ENCODE results near the gene ARMC6. TPM values are rescaled to one million over a fixed set of nuclear protein-coding genes. Genes with fewer than 3 reads are reported as not detected.

The ARMC6 gene
- total and polyA plus RNA-seq, 2 of the 13 experiments (the other 11 are each of a cell fraction or from before 2014, with no cell fraction given), result 16.2 to 36.8 TPM

DNA sequence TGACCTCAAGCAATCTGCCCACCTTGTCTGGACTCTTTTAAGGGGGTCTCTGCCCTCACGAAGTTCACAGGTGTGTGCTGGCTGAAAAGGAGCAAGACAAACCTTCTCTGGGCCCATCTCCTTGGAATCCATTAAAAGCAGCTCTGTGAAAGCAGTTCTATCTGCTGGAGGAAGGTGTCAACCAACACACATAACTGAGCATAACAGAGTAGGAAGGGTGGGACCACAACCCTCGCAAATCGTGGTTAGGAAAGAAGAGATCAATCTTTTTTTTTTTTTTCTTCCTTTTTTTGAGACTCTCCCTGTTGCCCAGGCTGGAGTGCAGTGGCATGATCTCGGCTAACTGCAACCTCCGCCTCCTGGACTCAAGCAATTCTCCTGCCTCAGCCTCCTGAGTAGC, 1.5 kb upstream of the ARMC6 start:
- intact Hi-C loops (cut with micrococcal nuclease; ENCODE audit: unreplicated experiment), result loop anchor here (2.0 kb wide), 1 partner anchor 31 kb away; the partner anchor contains the start of gene SLC25A42
- H3K4me3 ChIP-seq (replicated peaks in 1 of 3; ENCODE audit: insufficient read depth in 1 of 3, low read depth in 2 of 3, low read length in 3 of 3), result peak overlapping the region in 1 of 3 experiments; percentile 93; a peak in 2 of 6 replicates
- no peak overlapping the region for H3K27ac ChIP-seq (ENCODE audit: extremely low read length, insufficient read depth, low read length)
- TF ChIP-seq ZFP82 (CRISPR knock-in tag; IDR thresholded peaks at IDR 0.05; ENCODE audit: borderline replicate concordance) (no peak), MAFK (conservative IDR thresholded peaks at IDR 0.05 in 1 of 2, IDR thresholded peaks at IDR 0.05 in 1 of 2; ENCODE audit: low read length in 2 of 2) (no peak), HMGA1 (CRISPR knock-in tag; conservative IDR thresholded peaks at IDR 0.05) (no peak), ETV5 (CRISPR knock-in tag; IDR thresholded peaks at IDR 0.05; ENCODE audit: borderline replicate concordance) (no peak), BRD4 (CRISPR knock-in tag; IDR thresholded peaks at IDR 0.05) (no peak)
- WGBS (ENCODE audit: low lambda C conversion rate), result 94% methylated on average over 5 of the region's 5 CpGs
- no peaks in the 10 kb centered on the region; a peak in 1 of 5 replicates for H3K27me3 ChIP-seq (ENCODE audit: control insufficient read depth in 1 of 2, insufficient read depth in 2 of 2, low read length in 2 of 2)
- H3K36me3 ChIP-seq (replicated peaks in 1 of 2; ENCODE audit: control insufficient read depth in 1 of 2, insufficient read depth in 2 of 2, low read length in 2 of 2), result peaks cover 9 to 35% of the 10 kb centered on the region in 2 experiments
- H3K9me3 ChIP-seq (ENCODE audit: low read length), result no peaks in the 10 kb centered on the region
- no peak overlapping the region for H2AFZ ChIP-seq (ENCODE audit: low read length)
- peak overlapping the region; percentile 95 for H3K4me2 ChIP-seq (ENCODE audit: low read depth, low read length)
- peak overlapping the region; percentile 94; the same call in 1 of the 2 replicates for H3K9ac ChIP-seq (ENCODE audit: insufficient read depth, low read depth, low read length)
- in situ Hi-C loops (cut with HindIII; ENCODE audit: extremely low pct_ligation_motif_present, low pct_unique_long_range_greater_than_20kb), result no loop called here
- FAIRE-seq (no peak), ATAC-seq (no peak), DNase-seq (ENCODE audit: low spot score) (no peak)
- ChIA-PET CTCF (ENCODE audit: low intra/inter-chr PET ratio, low total read pairs) (no interaction called here), POLR2A (no interaction called here)
- H4K20me1 ChIP-seq (ENCODE audit: insufficient read depth, low read length), result peaks cover 7% of the 10 kb centered on the region; the same call in 1 of the 2 replicates
- BruUV-seq (replicated peaks), result no TSS peak
- H3K79me2 ChIP-seq (ENCODE audit: insufficient read depth, low read length), result peaks cover 45% of the 10 kb centered on the region
- peaks cover 42% of the 10 kb centered on the region for H3K4me1 ChIP-seq (ENCODE audit: insufficient read depth, low read length)

DNA sequence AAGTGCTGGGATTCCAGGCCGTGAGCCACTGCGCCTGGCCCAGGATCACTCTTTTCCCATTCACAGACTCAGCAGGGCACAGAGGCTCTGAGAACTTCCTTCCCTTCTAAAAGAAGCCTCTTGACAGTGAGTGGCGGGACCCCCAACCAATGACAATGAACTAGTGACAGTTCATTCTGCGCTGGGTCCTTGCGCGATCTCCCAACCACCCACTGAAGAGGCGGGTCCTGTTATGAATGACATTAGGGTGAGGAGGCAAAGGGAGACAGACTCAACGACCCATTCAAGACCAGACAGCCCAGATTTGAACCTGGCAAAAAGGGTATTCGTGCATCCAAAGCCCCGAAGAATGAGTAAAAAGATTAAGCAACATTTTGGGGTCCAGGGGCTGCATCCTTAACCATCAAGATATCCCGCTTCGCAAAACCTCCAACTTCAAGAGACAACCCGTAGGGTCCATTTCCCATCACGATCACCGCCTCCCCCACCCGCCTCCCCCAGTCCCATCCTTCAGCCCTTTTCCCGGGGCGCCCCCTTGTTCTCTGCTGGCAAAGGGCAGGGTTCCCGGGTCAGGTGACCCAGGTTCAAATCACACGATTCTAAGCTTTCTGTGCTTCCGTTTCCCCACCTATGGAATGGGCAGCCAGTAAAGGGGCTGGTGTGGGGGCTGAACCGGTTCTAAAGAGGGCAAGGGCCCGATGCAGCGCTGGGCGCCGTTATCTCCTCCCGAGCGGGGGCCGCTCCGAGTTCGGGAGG, 805 bp upstream of the ARMC6 start:
- peak overlapping the region; percentile 95 for H3K4me2 ChIP-seq (ENCODE audit: low read depth, low read length)
- in situ Hi-C loops (cut with HindIII; ENCODE audit: extremely low pct_ligation_motif_present, low pct_unique_long_range_greater_than_20kb), result no loop called here
- H3K9ac ChIP-seq (ENCODE audit: insufficient read depth, low read depth, low read length), result peak overlapping the region; percentile 94
- peak overlapping the region; percentile 98 for H3K27ac ChIP-seq (ENCODE audit: extremely low read length, insufficient read depth, low read length)
- no peaks in the 10 kb centered on the region; a peak in 1 of 5 replicates for H3K27me3 ChIP-seq (ENCODE audit: control insufficient read depth in 1 of 2, insufficient read depth in 2 of 2, low read length in 2 of 2)
- H3K79me2 ChIP-seq (ENCODE audit: insufficient read depth, low read length), result peaks cover 50% of the 10 kb centered on the region
- intact Hi-C loops (cut with micrococcal nuclease; ENCODE audit: unreplicated experiment), result loop anchor here (2.0 kb wide), 1 partner anchor 30 kb away; the partner anchor contains the start of gene SLC25A42
- ATAC-seq (peak; percentile 74), FAIRE-seq (peak; percentile 79), DNase-seq (ENCODE audit: low spot score) (peak; percentile 80)
- peaks cover 8 to 31% of the 10 kb centered on the region in 2 experiments for H3K36me3 ChIP-seq (replicated peaks in 1 of 2; ENCODE audit: control insufficient read depth in 1 of 2, insufficient read depth in 2 of 2, low read length in 2 of 2)
- peaks cover 7% of the 10 kb centered on the region; the same call in 1 of the 2 replicates for H4K20me1 ChIP-seq (ENCODE audit: insufficient read depth, low read length)
- CTCF ChIA-PET (ENCODE audit: low intra/inter-chr PET ratio, low total read pairs), result no interaction called here
- peaks cover 41% of the 10 kb centered on the region for H3K4me1 ChIP-seq (ENCODE audit: insufficient read depth, low read length)
- H3K9me3 ChIP-seq (ENCODE audit: low read length), result no peaks in the 10 kb centered on the region
- no peak overlapping the region for H2AFZ ChIP-seq (ENCODE audit: low read length)
- peak overlapping the region; percentile 91 to 98 (median 93) for H3K4me3 ChIP-seq (replicated peaks in 1 of 3; ENCODE audit: insufficient read depth in 1 of 3, low read depth in 2 of 3, low read length in 3 of 3)
- POLR2A ChIA-PET, result no interaction called here
- 21% methylated on average over 21 of the region's 31 CpGs for WGBS (ENCODE audit: low lambda C conversion rate)
- no TSS peak for BruUV-seq (replicated peaks)
- TF ChIP-seq KMT2B (CRISPR knock-in tag; IDR thresholded peaks at IDR 0.05), result 0 out of 2 replicates have a peak, but pooled peaks have one; percentile 28
- peak; percentile 76 for TF ChIP-seq NFYC (CRISPR knock-in tag; IDR thresholded peaks at IDR 0.05)
- TF ChIP-seq, protein P1, sequence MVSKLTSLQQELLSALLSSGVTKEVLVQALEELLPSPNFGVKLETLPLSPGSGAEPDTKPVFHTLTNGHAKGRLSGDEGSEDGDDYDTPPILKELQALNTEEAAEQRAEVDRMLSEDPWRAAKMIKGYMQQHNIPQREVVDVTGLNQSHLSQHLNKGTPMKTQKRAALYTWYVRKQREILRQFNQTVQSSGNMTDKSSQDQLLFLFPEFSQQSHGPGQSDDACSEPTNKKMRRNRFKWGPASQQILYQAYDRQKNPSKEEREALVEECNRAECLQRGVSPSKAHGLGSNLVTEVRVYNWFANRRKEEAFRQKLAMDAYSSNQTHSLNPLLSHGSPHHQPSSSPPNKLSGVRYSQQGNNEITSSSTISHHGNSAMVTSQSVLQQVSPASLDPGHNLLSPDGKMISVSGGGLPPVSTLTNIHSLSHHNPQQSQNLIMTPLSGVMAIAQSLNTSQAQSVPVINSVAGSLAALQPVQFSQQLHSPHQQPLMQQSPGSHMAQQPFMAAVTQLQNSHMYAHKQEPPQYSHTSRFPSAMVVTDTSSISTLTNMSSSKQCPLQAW (CRISPR knock-in tag; IDR thresholded peaks at IDR 0.05), result peak; percentile 40; the same call in 1 of the 2 replicates
- TF ChIP-seq, protein P2, sequence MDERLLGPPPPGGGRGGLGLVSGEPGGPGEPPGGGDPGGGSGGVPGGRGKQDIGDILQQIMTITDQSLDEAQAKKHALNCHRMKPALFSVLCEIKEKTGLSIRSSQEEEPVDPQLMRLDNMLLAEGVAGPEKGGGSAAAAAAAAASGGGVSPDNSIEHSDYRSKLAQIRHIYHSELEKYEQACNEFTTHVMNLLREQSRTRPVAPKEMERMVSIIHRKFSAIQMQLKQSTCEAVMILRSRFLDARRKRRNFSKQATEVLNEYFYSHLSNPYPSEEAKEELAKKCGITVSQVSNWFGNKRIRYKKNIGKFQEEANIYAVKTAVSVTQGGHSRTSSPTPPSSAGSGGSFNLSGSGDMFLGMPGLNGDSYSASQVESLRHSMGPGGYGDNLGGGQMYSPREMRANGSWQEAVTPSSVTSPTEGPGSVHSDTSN (CRISPR knock-in tag; IDR thresholded peaks at IDR 0.05), result peak; percentile 90
- peak; percentile 68 for TF ChIP-seq SAP130 (CRISPR knock-in tag; IDR thresholded peaks at IDR 0.05; ENCODE audit: low read depth)
- TF ChIP-seq ZNF720 (CRISPR knock-in tag; IDR thresholded peaks at IDR 0.05), result no peak
- TF ChIP-seq, protein P3, sequence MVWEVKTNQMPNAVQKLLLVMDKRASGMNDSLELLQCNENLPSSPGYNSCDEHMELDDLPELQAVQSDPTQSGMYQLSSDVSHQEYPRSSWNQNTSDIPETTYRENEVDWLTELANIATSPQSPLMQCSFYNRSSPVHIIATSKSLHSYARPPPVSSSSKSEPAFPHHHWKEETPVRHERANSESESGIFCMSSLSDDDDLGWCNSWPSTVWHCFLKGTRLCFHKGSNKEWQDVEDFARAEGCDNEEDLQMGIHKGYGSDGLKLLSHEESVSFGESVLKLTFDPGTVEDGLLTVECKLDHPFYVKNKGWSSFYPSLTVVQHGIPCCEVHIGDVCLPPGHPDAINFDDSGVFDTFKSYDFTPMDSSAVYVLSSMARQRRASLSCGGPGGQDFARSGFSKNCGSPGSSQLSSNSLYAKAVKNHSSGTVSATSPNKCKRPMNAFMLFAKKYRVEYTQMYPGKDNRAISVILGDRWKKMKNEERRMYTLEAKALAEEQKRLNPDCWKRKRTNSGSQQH (CRISPR knock-in tag; IDR thresholded peaks at IDR 0.05; ENCODE audit: low read depth), result peak; percentile 41; the same call in 1 of the 2 replicates

All from HepG2 (cell line).